CD4-positive, alpha-beta T cell (primary cell): ENCODE measurements around the gene KSR2. TPM values are rescaled to one million over a fixed set of nuclear protein-coding genes. Genes with fewer than 3 reads are reported as not detected.

Experiments
- ATAC-seq: fragments of 200-7000 bp; cut with Tn5 transposase; one replicate; pipeline ENCODE4 v1.10.0; 2022; ENCODE audit warnings: mild to moderate bottlenecking; ENCODE audit not compliant: poor library complexity
- CTCF ChIA-PET: fragments of 350-600 bp; sonication (Branson Sonifier 250); formaldehyde crosslinking; loops from one replicate; lab custom pipeline; 2021; ENCODE audit warnings: antibody characterized with exemption, inconsistent platforms; lab: Charles Lee
- POLR2A ChIA-PET: fragments of 350-600 bp; sonication (Branson Sonifier 250); formaldehyde crosslinking; loops from one replicate; lab custom pipeline; 2021; ENCODE audit warnings: antibody characterized with exemption, inconsistent platforms; lab: Charles Lee
- DNase-seq, 14 experiments: peaks; one replicate each; pipeline ENCODE4 v3.0.0-alpha.2; 2013 to 2020; ENCODE audit warnings: mixed read lengths in 2 of 14
- H3K27ac ChIP-seq, 2 donors: one replicate each; pipeline versions ENCODE4 v1.5.1 to v1.7.0; 2013; ENCODE audit warnings: low read length in 2 of 2, low read depth in 1 of 2, mild to moderate bottlenecking in 1 of 2
- H3K27me3 ChIP-seq, 2 experiments: 1 replicate in 1 of 2; 2 replicates in 1 of 2; pipeline versions ENCODE4 v1.6.1 to v1.7.0; 2013; ENCODE audit warnings: low read length in 2 of 2, control low read depth in 1 of 2, mild to moderate bottlenecking in 1 of 2, moderate library complexity in 1 of 2; ENCODE audit not compliant: insufficient read depth in 2 of 2, control insufficient read depth in 1 of 2
- H3K36me3 ChIP-seq: one replicate; pipeline ENCODE4 v1.6.1; 2013; ENCODE audit warnings: low read length, control low read depth; ENCODE audit not compliant: insufficient read depth
- H3K4me1 ChIP-seq: one replicate; pipeline ENCODE4 v1.6.1; 2013; ENCODE audit warnings: low read length, control low read depth; ENCODE audit not compliant: insufficient read depth
- H3K4me3 ChIP-seq: one replicate; pipeline ENCODE4 v1.5.1; 2013; ENCODE audit warnings: mild to moderate bottlenecking, low read length, moderate library complexity
- H3K9me3 ChIP-seq, 2 experiments: 1 replicate in 1 of 2; 2 replicates in 1 of 2; pipeline versions ENCODE4 v1.6.1 to v1.7.0; 2013; ENCODE audit warnings: low read length in 2 of 2, mild to moderate bottlenecking in 2 of 2, control low read depth in 1 of 2, moderate library complexity in 1 of 2; ENCODE audit not compliant: control insufficient read depth in 1 of 2, insufficient read depth in 1 of 2
- H3K27ac Mint-ChIP-seq: one replicate; pipeline ENCODE4 v1.8.0; 2020; ENCODE audit warnings: mixed read lengths
- H3K27me3 Mint-ChIP-seq: one replicate; pipeline ENCODE4 v1.8.0; 2021; ENCODE audit warnings: mixed read lengths
- H3K36me3 Mint-ChIP-seq: one replicate; pipeline ENCODE4 v1.8.0; 2021; ENCODE audit warnings: low read depth, mixed read lengths
- H3K4me1 Mint-ChIP-seq: one replicate; pipeline ENCODE4 v1.8.0; 2021; ENCODE audit warnings: low read depth, mixed read lengths
- H3K4me3 Mint-ChIP-seq: one replicate; pipeline ENCODE4 v1.8.0; 2020; ENCODE audit warnings: mild to moderate bottlenecking, mixed read lengths
- H3K9me3 Mint-ChIP-seq: one replicate; pipeline ENCODE4 v1.8.0; 2020; ENCODE audit warnings: mixed read lengths
- intact Hi-C, 2 experiments: fragments of 100-400 bp; cut with DNase I in 1 of 2; cut with micrococcal nuclease in 1 of 2; formaldehyde crosslinking; loops; one replicate each; pipeline versions ENCODE4 v1.15.1 to v1.9.0; 2023 to 2025; cut with DNase I, micrococcal nuclease
- total RNA-seq, 174 experiments: library from RNA in 2 of 174; stranded (reverse) in 2 of 174; gene quantifications; one replicate each; pipeline ENCODE4 v1.2.3 and lab custom pipeline; 2021 to 2026
- TF ChIP-seq, protein P1 (sequence below): fragments of 200-600 bp; IDR thresholded peaks from one replicate; pipeline ENCODE4 v1.8.0; 2022; ENCODE audit warnings: antibody characterized with exemption, mild to moderate bottlenecking

Gene KSR2
- total RNA-seq, 2 experiments from 2014 or later, result 0.05 to 0.17 TPM

DNA sequence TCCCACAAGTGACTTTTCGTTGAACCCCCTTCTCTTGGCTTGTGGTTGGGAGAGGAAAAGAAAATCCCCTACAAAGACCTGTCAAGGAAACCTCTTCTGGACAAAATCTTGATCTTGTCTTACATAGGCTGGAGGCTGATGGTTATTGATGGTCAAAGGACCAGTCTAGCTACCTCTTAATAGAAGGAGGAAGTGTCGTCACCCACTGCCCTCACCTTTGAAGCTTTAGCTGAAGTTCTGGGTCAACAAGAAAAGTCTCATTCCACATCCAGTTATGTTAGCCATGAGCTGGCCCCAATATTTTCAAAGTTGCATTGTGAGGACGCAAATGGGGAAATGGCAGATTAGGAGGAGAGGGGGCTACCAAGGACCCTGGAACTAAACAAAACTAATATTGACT, 6.2 kb upstream of the KSR2 start:
- TF ChIP-seq, protein P1, sequence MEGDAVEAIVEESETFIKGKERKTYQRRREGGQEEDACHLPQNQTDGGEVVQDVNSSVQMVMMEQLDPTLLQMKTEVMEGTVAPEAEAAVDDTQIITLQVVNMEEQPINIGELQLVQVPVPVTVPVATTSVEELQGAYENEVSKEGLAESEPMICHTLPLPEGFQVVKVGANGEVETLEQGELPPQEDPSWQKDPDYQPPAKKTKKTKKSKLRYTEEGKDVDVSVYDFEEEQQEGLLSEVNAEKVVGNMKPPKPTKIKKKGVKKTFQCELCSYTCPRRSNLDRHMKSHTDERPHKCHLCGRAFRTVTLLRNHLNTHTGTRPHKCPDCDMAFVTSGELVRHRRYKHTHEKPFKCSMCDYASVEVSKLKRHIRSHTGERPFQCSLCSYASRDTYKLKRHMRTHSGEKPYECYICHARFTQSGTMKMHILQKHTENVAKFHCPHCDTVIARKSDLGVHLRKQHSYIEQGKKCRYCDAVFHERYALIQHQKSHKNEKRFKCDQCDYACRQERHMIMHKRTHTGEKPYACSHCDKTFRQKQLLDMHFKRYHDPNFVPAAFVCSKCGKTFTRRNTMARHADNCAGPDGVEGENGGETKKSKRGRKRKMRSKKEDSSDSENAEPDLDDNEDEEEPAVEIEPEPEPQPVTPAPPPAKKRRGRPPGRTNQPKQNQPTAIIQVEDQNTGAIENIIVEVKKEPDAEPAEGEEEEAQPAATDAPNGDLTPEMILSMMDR, result no peak
- Histone ChIP-seq H3K27me3 (peaks cover 5 to 10% of the 10 kb centered on the region in 2 experiments), H3K4me3 (no peak overlapping the region), H3K4me1 (no peaks in the 10 kb centered on the region), H3K27ac (no peak overlapping the region), H3K36me3 (no peaks in the 10 kb centered on the region), H3K9me3 (peaks cover 11 to 12% of the 10 kb centered on the region in 2 experiments)
- Mint-ChIP-seq H3K36me3 (no peaks in the 10 kb centered on the region), H3K4me1 (no peaks in the 10 kb centered on the region), H3K4me3 (no peak overlapping the region), H3K9me3 (peaks cover 3% of the 10 kb centered on the region), H3K27me3 (peaks cover 54% of the 10 kb centered on the region), H3K27ac (no peak overlapping the region)
- ChIA-PET POLR2A (no interaction called here), CTCF (no interaction called here)
- DNase-seq (no peak), ATAC-seq (no peak)
- intact Hi-C loops, result no loop called here

DNA sequence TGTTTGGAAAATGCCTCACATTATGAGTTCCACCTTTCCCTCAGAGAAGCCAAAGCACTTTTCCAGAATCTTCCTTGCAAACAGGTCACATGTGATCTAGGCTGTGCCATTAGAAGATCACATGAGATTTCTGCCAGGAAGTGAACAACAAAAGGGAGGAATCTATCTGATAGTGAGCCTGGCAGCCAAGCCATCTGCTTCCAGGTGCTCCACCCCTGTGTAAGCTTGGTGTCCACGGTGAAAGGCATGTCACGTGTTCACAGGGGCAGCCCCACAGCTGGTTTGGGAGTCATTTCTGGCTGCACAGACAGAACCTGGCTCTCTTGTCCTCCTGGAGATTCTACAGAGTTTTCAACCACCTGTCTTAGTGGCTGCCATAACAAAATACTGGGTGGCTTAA, 3.5 kb upstream of the KSR2 start:
- no peak overlapping the region for H3K4me3 ChIP-seq
- peaks cover 10% of the 10 kb centered on the region for H3K4me1 ChIP-seq
- ATAC-seq, result no peak
- Mint-ChIP-seq H3K27me3 (peaks cover 49% of the 10 kb centered on the region), H3K27ac (no peak overlapping the region), H3K4me3 (no peak overlapping the region), H3K4me1 (peaks cover 5% of the 10 kb centered on the region), H3K36me3 (no peaks in the 10 kb centered on the region), H3K9me3 (peaks cover 3% of the 10 kb centered on the region)
- no peaks in the 10 kb centered on the region for H3K36me3 ChIP-seq
- peaks cover 23 to 24% of the 10 kb centered on the region in 2 experiments for H3K27me3 ChIP-seq
- TF ChIP-seq, protein P1, result no peak
- H3K27ac ChIP-seq, result no peak overlapping the region
- intact Hi-C loops, result no loop called here
- H3K9me3 ChIP-seq, result peaks cover 11 to 12% of the 10 kb centered on the region in 2 experiments
- DNase-seq, result no peak
- POLR2A ChIA-PET, result no interaction called here
- CTCF ChIA-PET, result no interaction called here

DNA sequence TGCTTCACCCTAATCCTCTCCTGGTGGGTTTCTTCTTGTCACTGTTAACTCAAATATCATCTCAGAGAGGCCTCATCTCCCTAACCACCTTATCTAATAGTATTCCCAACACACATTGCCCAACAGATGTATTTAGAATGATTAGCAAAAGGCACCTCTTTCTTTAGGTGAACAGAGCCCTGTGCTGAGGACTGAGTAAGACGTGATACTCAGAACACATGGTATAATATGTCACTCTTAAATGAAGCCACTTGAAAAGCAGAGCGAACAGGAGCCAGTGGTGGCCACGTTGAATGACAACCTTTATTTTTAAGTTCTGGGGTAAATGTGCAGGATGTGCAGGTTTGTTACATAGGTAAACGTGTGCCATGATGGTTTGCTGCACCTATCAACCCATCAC, 1.5 kb upstream of the KSR2 start:
- Histone ChIP-seq H3K4me3 (no peak overlapping the region), H3K36me3 (no peaks in the 10 kb centered on the region), H3K9me3 (peaks cover 11 to 12% of the 10 kb centered on the region in 2 experiments), H3K27me3 (peaks cover 36 to 42% of the 10 kb centered on the region in 2 experiments), H3K4me1 (peaks cover 10% of the 10 kb centered on the region), H3K27ac (no peak overlapping the region)
- H3K9me3 Mint-ChIP-seq, result peaks cover 3% of the 10 kb centered on the region
- peaks cover 5% of the 10 kb centered on the region for H3K4me1 Mint-ChIP-seq
- CTCF ChIA-PET, result no interaction called here
- POLR2A ChIA-PET, result no interaction called here
- intact Hi-C loops, result no loop called here
- peaks cover 60% of the 10 kb centered on the region for H3K27me3 Mint-ChIP-seq
- no peaks in the 10 kb centered on the region for H3K36me3 Mint-ChIP-seq
- DNase-seq (no peak), ATAC-seq (no peak)
- H3K27ac Mint-ChIP-seq, result no peak overlapping the region
- no peak overlapping the region for H3K4me3 Mint-ChIP-seq
- TF ChIP-seq, protein P1, result no peak
